ENCODE data around the gene RNF135.

GRCh38 chr17:31004160-31004559 lies 33.3 kb downstream of the RNF135 start:
- no peak for TF ChIP-seq EZH2 (IDR thresholded peaks at IDR 0.05; ENCODE audit: low read length, missing control alignments)
- TF ChIP-seq, protein P1, sequence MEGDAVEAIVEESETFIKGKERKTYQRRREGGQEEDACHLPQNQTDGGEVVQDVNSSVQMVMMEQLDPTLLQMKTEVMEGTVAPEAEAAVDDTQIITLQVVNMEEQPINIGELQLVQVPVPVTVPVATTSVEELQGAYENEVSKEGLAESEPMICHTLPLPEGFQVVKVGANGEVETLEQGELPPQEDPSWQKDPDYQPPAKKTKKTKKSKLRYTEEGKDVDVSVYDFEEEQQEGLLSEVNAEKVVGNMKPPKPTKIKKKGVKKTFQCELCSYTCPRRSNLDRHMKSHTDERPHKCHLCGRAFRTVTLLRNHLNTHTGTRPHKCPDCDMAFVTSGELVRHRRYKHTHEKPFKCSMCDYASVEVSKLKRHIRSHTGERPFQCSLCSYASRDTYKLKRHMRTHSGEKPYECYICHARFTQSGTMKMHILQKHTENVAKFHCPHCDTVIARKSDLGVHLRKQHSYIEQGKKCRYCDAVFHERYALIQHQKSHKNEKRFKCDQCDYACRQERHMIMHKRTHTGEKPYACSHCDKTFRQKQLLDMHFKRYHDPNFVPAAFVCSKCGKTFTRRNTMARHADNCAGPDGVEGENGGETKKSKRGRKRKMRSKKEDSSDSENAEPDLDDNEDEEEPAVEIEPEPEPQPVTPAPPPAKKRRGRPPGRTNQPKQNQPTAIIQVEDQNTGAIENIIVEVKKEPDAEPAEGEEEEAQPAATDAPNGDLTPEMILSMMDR (conservative IDR thresholded peaks at IDR 0.05 in 1 of 2, IDR thresholded peaks at IDR 0.05 in 1 of 2; ENCODE audit: low read depth in 1 of 2, low read length in 2 of 2), result no peak
